ENCODE measurements around the gene SNCA. TPM values are rescaled to one million over a fixed set of nuclear protein-coding genes. Genes with fewer than 3 reads are reported as not detected.

SNCA gene
- total RNA-seq, 4 donors from 2014 or later: 8.7 to 26.1 (median 19.2) TPM

DNA sequence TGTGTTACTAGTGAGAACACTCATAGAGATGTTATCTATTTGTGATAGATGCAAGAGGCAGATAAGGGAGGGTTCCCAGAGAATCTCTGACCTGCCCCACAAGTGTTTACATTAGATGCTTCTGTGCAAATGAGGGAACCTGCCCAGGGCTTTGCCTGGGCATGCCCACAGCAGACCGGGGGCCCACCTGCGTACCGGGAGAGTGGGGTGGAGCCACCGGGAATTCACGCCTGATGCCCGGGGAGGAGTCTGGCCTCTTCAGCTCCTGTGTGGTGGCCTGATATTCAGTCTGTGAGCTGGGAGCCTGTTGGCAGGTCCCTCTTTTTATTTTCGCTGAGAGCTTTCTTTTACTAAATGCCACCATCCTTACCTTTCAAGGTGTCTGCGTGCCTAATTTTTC, 155.7 kb downstream of the SNCA start:
- TF ChIP-seq, protein P1, sequence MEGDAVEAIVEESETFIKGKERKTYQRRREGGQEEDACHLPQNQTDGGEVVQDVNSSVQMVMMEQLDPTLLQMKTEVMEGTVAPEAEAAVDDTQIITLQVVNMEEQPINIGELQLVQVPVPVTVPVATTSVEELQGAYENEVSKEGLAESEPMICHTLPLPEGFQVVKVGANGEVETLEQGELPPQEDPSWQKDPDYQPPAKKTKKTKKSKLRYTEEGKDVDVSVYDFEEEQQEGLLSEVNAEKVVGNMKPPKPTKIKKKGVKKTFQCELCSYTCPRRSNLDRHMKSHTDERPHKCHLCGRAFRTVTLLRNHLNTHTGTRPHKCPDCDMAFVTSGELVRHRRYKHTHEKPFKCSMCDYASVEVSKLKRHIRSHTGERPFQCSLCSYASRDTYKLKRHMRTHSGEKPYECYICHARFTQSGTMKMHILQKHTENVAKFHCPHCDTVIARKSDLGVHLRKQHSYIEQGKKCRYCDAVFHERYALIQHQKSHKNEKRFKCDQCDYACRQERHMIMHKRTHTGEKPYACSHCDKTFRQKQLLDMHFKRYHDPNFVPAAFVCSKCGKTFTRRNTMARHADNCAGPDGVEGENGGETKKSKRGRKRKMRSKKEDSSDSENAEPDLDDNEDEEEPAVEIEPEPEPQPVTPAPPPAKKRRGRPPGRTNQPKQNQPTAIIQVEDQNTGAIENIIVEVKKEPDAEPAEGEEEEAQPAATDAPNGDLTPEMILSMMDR (IDR thresholded peaks at IDR 0.05): no peak
- DNase-seq (ENCODE audit: low spot score) (no peak), ATAC-seq (ENCODE audit: low FRiP score) (no peak)

DNA sequence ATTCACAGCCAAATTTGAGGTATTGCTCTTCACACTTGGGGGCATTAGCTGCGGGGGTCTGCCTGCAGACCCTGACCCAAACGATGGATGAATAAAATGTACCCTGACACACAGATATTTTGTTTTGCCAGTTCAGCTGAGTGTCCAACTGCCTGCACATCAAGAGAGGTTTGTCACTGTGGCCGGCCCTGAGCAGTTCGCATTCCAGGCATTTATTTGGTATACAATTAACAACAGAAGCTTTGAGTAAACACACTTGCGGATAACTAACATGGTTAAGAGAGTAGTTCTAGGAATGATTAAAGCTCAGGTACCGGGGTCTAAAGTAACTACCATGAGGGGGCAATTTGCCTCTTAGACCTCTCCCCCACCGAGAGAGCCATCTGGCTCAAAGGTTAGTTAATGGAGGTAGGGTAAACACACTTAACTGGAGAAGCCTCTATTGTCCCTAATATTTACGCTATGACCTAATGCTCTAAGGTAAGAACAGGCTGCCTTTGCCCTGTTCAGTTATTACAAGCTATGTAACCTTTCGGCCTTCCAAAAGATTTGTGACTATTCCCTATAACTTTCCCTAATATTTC, 162.0 kb downstream of the SNCA start:
- TF ChIP-seq, protein P1 (IDR thresholded peaks at IDR 0.05): no peak
- DNase-seq (ENCODE audit: low spot score) (no peak), ATAC-seq (ENCODE audit: low FRiP score) (no peak)

Other genes starting within 250 kb of the SNCA start
- 10 to 100 TPM in 3 of 4 donors, 1 to 10 TPM in 1; 8.0 to 79.6 (median 57.7) TPM for gene MMRN1, start 57.7 kb upstream of the SNCA start, total RNA-seq